RPMI8226 (cell line): ENCODE results near the gene BCL10.

Source experiments
- DNase-seq: peaks from one replicate; pipeline ENCODE4 v3.0.0-alpha.2; 2015

Gene BCL10

GRCh38 chr1:85297855-85298629 is 21.6 kb upstream of the BCL10 start:
- DNase-seq: no peak

- no peak for DNase-seq
Measured at GRCh38 chr1:85297538-85297854, 21.1 kb upstream of the BCL10 start.

GRCh38 chr1:85296980-85297379 is 20.5 kb upstream of the BCL10 start:
- DNase-seq: no peak

- no peak for DNase-seq
Measured at GRCh38 chr1:85295654-85296053, 19.2 kb upstream of the BCL10 start.

- no peak for DNase-seq
Measured at GRCh38 chr1:85295006-85295431, 18.6 kb upstream of the BCL10 start.

GRCh38 chr1:85290826-85291225 is 14.4 kb upstream of the BCL10 start:
- no peak for DNase-seq

GRCh38 chr1:85289848-85290335 is 13.5 kb upstream of the BCL10 start:
- DNase-seq: no peak

GRCh38 chr1:85289207-85289847 is 12.9 kb upstream of the BCL10 start:
- no peak for DNase-seq

GRCh38 chr1:85284202-85284601 is 7.8 kb upstream of the BCL10 start:
- DNase-seq: no peak

- peak; percentile 29 for DNase-seq
Measured at GRCh38 chr1:85283475-85284199, 7.2 kb upstream of the BCL10 start.

GRCh38 chr1:85282424-85282823 is 6.0 kb upstream of the BCL10 start:
- no peak for DNase-seq

- no peak for DNase-seq
Measured at GRCh38 chr1:85280636-85281035, 4.2 kb upstream of the BCL10 start.

GRCh38 chr1:85279458-85280080 is 3.1 kb upstream of the BCL10 start:
- no peak for DNase-seq

GRCh38 chr1:85278853-85279314 is 2.5 kb upstream of the BCL10 start:
- DNase-seq: no peak

- no peak for DNase-seq
Measured at GRCh38 chr1:85277802-85278201, 1.4 kb upstream of the BCL10 start.

- DNase-seq: no peak
Measured at GRCh38 chr1:85276978-85277639, 677 bp upstream of the BCL10 start.

GRCh38 chr1:85275701-85276214 is 674 bp downstream of the BCL10 start:
- DNase-seq: no peak

- no peak for DNase-seq
Measured at GRCh38 chr1:85274969-85275453, 1.4 kb downstream of the BCL10 start.

GRCh38 chr1:85273397-85273796 is 3.0 kb downstream of the BCL10 start:
- DNase-seq: no peak

- no peak for DNase-seq
Measured at GRCh38 chr1:85268801-85269585, 7.4 kb downstream of the BCL10 start.

- DNase-seq: no peak
Measured at GRCh38 chr1:85267313-85267712, 9.1 kb downstream of the BCL10 start.
